GM18526 (cell line): ENCODE measurements around the gene MYLIP.

Experiments
- POLR2A ChIP-seq: IDR thresholded peaks from 3 replicates; pipeline ENCODE4 v1.6.1; 2011; ENCODE audit not compliant: insufficient read length; ENCODE audit errors: extremely low read depth

Gene MYLIP

GRCh38 chr6:16098211-16098610 is 30.7 kb upstream of the MYLIP start:
- TF ChIP-seq POLR2A: no peak

GRCh38 chr6:16102208-16102607 is 26.7 kb upstream of the MYLIP start:
- TF ChIP-seq POLR2A: no peak

GRCh38 chr6:16103722-16104121 is 25.2 kb upstream of the MYLIP start:
- no peak for TF ChIP-seq POLR2A

GRCh38 chr6:16104624-16105433 is 24.1 kb upstream of the MYLIP start:
- TF ChIP-seq POLR2A: no peak

- no peak for TF ChIP-seq POLR2A
These were observed 23.0 kb upstream of the MYLIP start for GRCh38 chr6:16105854-16106253.

- TF ChIP-seq POLR2A: no peak
These were observed 21.7 kb upstream of the MYLIP start for GRCh38 chr6:16106991-16107787.

- no peak for TF ChIP-seq POLR2A
These were observed 20.5 kb upstream of the MYLIP start for GRCh38 chr6:16108419-16108818.

GRCh38 chr6:16108921-16109658 is 19.8 kb upstream of the MYLIP start:
- TF ChIP-seq POLR2A: no peak

GRCh38 chr6:16109659-16110305 is 19.1 kb upstream of the MYLIP start:
- no peak for TF ChIP-seq POLR2A

- TF ChIP-seq POLR2A: no peak
These were observed 10.1 kb upstream of the MYLIP start for GRCh38 chr6:16118825-16119224.

GRCh38 chr6:16121339-16121738 is 7.5 kb upstream of the MYLIP start:
- no peak for TF ChIP-seq POLR2A

GRCh38 chr6:16122197-16122596 is 6.7 kb upstream of the MYLIP start:
- no peak for TF ChIP-seq POLR2A

GRCh38 chr6:16124198-16125180 is 4.4 kb upstream of the MYLIP start:
- no peak for TF ChIP-seq POLR2A

GRCh38 chr6:16126056-16126455 is 2.8 kb upstream of the MYLIP start:
- no peak for TF ChIP-seq POLR2A
